Spleen (tissue), 11 donors: ENCODE results near the gene LRRC4C. TPM values are rescaled to one million over a fixed set of nuclear protein-coding genes. Genes with fewer than 3 reads are reported as not detected.
"Not testable (repeated sequence)": the region's sequence is repeated elsewhere in the genome, so short reads cannot be mapped to it uniquely, and the experiment has no call there.

Experiments
- DNase-seq: peaks from one replicate; pipeline ENCODE4 v3.0.0-alpha.2; 2020
- H3K27ac ChIP-seq, 8 donors: fragments of 200-600 bp; sonication (generic) in 7 of 8; 1 replicate in 4 of 8; 2 replicates in 4 of 8; pipeline versions ENCODE4 v1.5.0 to v1.8.0; 2016 to 2021; ENCODE audit warnings: inconsistent platforms in 4 of 8, mild to moderate bottlenecking in 4 of 8, moderate library complexity in 1 of 8
- H3K27me3 ChIP-seq, 7 donors: fragments of 200-600 bp; sonication (generic) in 6 of 7; replicated peaks in 1 of 7; 1 replicate in 4 of 7; 2 replicates in 3 of 7; pipeline versions ENCODE4 v1.5.0 to v1.8.0; 2016 to 2021; ENCODE audit warnings: inconsistent platforms in 3 of 7, mild to moderate bottlenecking in 1 of 7
- H3K36me3 ChIP-seq, 6 donors: fragments of 200-600 bp; sonication (generic) in 5 of 6; 1 replicate in 4 of 6; 2 replicates in 2 of 6; pipeline versions ENCODE4 v1.5.0 to v1.8.0; 2016 to 2021; ENCODE audit warnings: inconsistent platforms in 2 of 6
- H3K4me1 ChIP-seq, 6 donors: fragments of 200-600 bp; sonication (generic) in 5 of 6; 1 replicate in 3 of 6; 2 replicates in 3 of 6; pipeline versions ENCODE4 v1.5.0 to v1.8.0; 2016 to 2021; ENCODE audit warnings: inconsistent platforms in 3 of 6
- H3K4me3 ChIP-seq, 8 donors: fragments of 200-600 bp; sonication (generic) in 7 of 8; 1 replicate in 4 of 8; 2 replicates in 4 of 8; pipeline versions ENCODE4 v1.5.0 to v1.8.0; 2016 to 2021; ENCODE audit warnings: inconsistent platforms in 4 of 8, mild to moderate bottlenecking in 4 of 8, moderate library complexity in 2 of 8
- H3K9me3 ChIP-seq, 8 donors: fragments of 200-600 bp; sonication (generic) in 7 of 8; 1 replicate in 4 of 8; 2 replicates in 4 of 8; pipeline versions ENCODE4 v1.5.0 to v1.8.0; 2016 to 2021; ENCODE audit warnings: inconsistent platforms in 4 of 8
- CTCF ChIP-seq, 11 experiments: fragments of 200-600 bp in 7 of 11; fragments of 450-650 bp in 4 of 11; sonication (generic) in 4 of 11; IDR thresholded peaks in 8 of 11; conservative IDR thresholded peaks in 3 of 11; 1 replicate in 7 of 11; 2 replicates in 4 of 11; pipeline versions ENCODE4 v1.4.0 to v1.8.0; 2016 to 2021; ENCODE audit warnings: antibody characterized with exemption in 11 of 11, inconsistent platforms in 4 of 11, mild to moderate bottlenecking in 1 of 11
- POLR2A ChIP-seq, 3 donors: fragments of 450-650 bp; IDR thresholded peaks; one replicate each; pipeline ENCODE4 v1.5.1; 2017; ENCODE audit warnings: antibody characterized with exemption in 3 of 3, mild to moderate bottlenecking in 1 of 3
- POLR2AphosphoS5 ChIP-seq, 3 donors: sonication (generic); formaldehyde crosslinking; IDR thresholded peaks; one replicate each; pipeline ENCODE4 v1.5.1; 2017; ENCODE audit warnings: antibody characterized with exemption in 3 of 3
- WGBS, 5 donors: extraction: QIAGEN DNeasy Blood & Tissue Kit in 3 of 5; methylation state at CpG; one replicate each; pipeline versions ENCODE4 v1.1.5 to v1.1.7; 2013 to 2018; 5-methylcytosine and 5-hydroxymethylcytosine counted together
- intact Hi-C: fragments of 100-400 bp; cut with DNase I; formaldehyde crosslinking; loops from one replicate; pipeline ENCODE4 v1.15.0; 2023; ENCODE audit warnings: low total_unique reads
- polyA plus RNA-seq, 3 donors: library from polyadenylated mRNA; stranded (reverse); fragments of 200-250 nt; gene quantifications; one replicate each; pipeline ENCODE4 v1.2.1, GENCODE V29; 2013
- total RNA-seq, 7 donors: library from RNA; depleted of rRNA in 3 of 7; stranded (reverse); fragments of >200 nt in 3 of 7; fragmentation: NEBNext Ultra II Directional in 4 of 7; extraction: Animal tissue kit (Norgen Biotek cat#: 25700) in 4 of 7; gene quantifications; one replicate each; pipeline versions ENCODE4 v1.1.0 to v1.2.1, GENCODE V29; 2016 to 2021
- donor health status: healthy with polysubstance abuse.
- donor health status: DM: no; HTN: no; CAD: no; lungs with moderate emphysema.
- donor health status: DM: no; HTN: no; CAD: no.
- donor health status: Bipolar disorder and iron deficiency.
- donor health status: healthy.
- donor health status: DM: no; HTN: no; CAD: no.
- donor health status: DM: yes; HTN: yes; CAD: no.

LRRC4C gene
- total and polyA plus RNA-seq, 10 donors = 0.15 to 8.9 (median 1.9) TPM

GRCh38 chr11:40921246-40921645 lies 538.2 kb downstream of the LRRC4C start:
- intact Hi-C loops = no loop called here
- TF ChIP-seq CTCF (IDR thresholded peaks at IDR 0.05 in 8 of 11, conservative IDR thresholded peaks at IDR 0.05 in 3 of 11) (no peak), POLR2AphosphoS5 (IDR thresholded peaks at IDR 0.05) (no peak), POLR2A (IDR thresholded peaks at IDR 0.05) (no peak)

GRCh38 chr11:40910774-40911173 lies 548.7 kb downstream of the LRRC4C start:
- DNase-seq = not testable (repeated sequence)

More at GRCh38 chr11:40921246-40921645, 538.2 kb downstream of the LRRC4C start:
- Histone ChIP-seq H3K27ac (peak overlapping the region in 1 of 8 donors; percentile 30), H3K4me1 (no peaks in the 10 kb centered on the region), H3K36me3 (no peaks in the 10 kb centered on the region), H3K27me3 (no peaks in the 10 kb centered on the region), H3K4me3 (no peak overlapping the region), H3K9me3 (peaks cover 0 to 3% (median 0%) of the 10 kb centered on the region in 8 donors)
- DNase-seq = no peak

GRCh38 chr11:40894501-40894900 lies 565.0 kb downstream of the LRRC4C start:
- no peak overlapping the region for H3K4me3 ChIP-seq
- H3K27ac ChIP-seq = no peak overlapping the region
- no peaks in the 10 kb centered on the region for H3K36me3 ChIP-seq
- peaks cover 0 to 14% (median 3%) of the 10 kb centered on the region in 8 donors for H3K9me3 ChIP-seq
- intact Hi-C loops = no loop called here
- no peak for TF ChIP-seq POLR2A (IDR thresholded peaks at IDR 0.05)
- H3K4me1 ChIP-seq = no peaks in the 10 kb centered on the region
- WGBS, 5 donors = 70 to 84% (median 75%) methylated on average over 2 of the region's 2 CpGs
- DNase-seq = no peak
- no peaks in the 10 kb centered on the region for H3K27me3 ChIP-seq

More at GRCh38 chr11:40910774-40911173, 548.7 kb downstream of the LRRC4C start:
- H3K4me1 ChIP-seq, H3K27ac ChIP-seq, H3K36me3 ChIP-seq, intact Hi-C loops, H3K27me3 ChIP-seq, H3K4me3 ChIP-seq: not testable (repeated sequence)
- H3K9me3 ChIP-seq = peaks cover 0 to 26% (median 7%) of the 10 kb centered on the region in 8 donors
- 76 to 91% (median 86%) methylated on average over 4 to 6 of the region's 6 CpGs for WGBS, 5 donors

GRCh38 chr11:40885250-40885954 lies 574.0 kb downstream of the LRRC4C start:
- intact Hi-C loops = no loop called here
- no peak overlapping the region for H3K4me3 ChIP-seq
- H3K36me3 ChIP-seq = no peaks in the 10 kb centered on the region
- H3K27ac ChIP-seq = no peak overlapping the region
- no peak for TF ChIP-seq POLR2AphosphoS5 (IDR thresholded peaks at IDR 0.05)
- no peak for TF ChIP-seq POLR2A (IDR thresholded peaks at IDR 0.05)
- no peak for TF ChIP-seq CTCF (IDR thresholded peaks at IDR 0.05 in 8 of 11, conservative IDR thresholded peaks at IDR 0.05 in 3 of 11)
- peaks cover 0 to 4% (median 0%) of the 10 kb centered on the region in 8 donors for H3K9me3 ChIP-seq
- no peaks in the 10 kb centered on the region for H3K4me1 ChIP-seq
- H3K27me3 ChIP-seq = no peaks in the 10 kb centered on the region
- WGBS, 5 donors = 67 to 76% (median 68%) methylated on average over 2 of the region's 2 CpGs
- DNase-seq = no peak

- Histone ChIP-seq H3K27me3 (no peaks in the 10 kb centered on the region), H3K27ac (no peak overlapping the region), H3K9me3 (peaks cover 0 to 8% (median 0%) of the 10 kb centered on the region in 8 donors), H3K4me1 (no peaks in the 10 kb centered on the region), H3K36me3 (no peaks in the 10 kb centered on the region), H3K4me3 (no peak overlapping the region)
- intact Hi-C loops = no loop called here
- 65 to 83% (median 70%) methylated on average over 3 of the region's 3 CpGs for WGBS, 5 donors
- TF ChIP-seq CTCF (IDR thresholded peaks at IDR 0.05 in 8 of 11, conservative IDR thresholded peaks at IDR 0.05 in 3 of 11) (no peak), POLR2AphosphoS5 (IDR thresholded peaks at IDR 0.05) (no peak), POLR2A (IDR thresholded peaks at IDR 0.05) (no peak)
- DNase-seq = no peak
These were observed 577.2 kb downstream of the LRRC4C start for GRCh38 chr11:40882301-40882700.
